ENCODE measurements around the gene PLAC1.

- no peak for TF ChIP-seq POLR2AphosphoS5 (IDR thresholded peaks at IDR 0.05; ENCODE audit: low read depth, low read length)
- no peak for TF ChIP-seq POLR2A (IDR thresholded peaks at IDR 0.05; ENCODE audit: low read depth, low read length)
Observed at GRCh38 chrX:134537179-134537955, 120.9 kb downstream of the PLAC1 start.
